NCI-H2196 (cell line): ENCODE data around the gene CEP55.
"Not testable (repeated sequence)": the region's sequence is repeated elsewhere in the genome, so short reads cannot be mapped to it uniquely, and the experiment has no call there.

Experiments
- DNase-seq: peaks from one replicate; lab custom pipeline; 2025; ENCODE audit not compliant: unreplicated experiment; lab: John Stamatoyannopoulos, UW

CEP55 gene

GRCh38 chr10:93496322-93497041 is at the start of gene CEP55:
TSS of gene CEP55 (plus strand) at chr10:93496612. CDS start at chr10:93500052, 3,440 bp downstream.
- DNase-seq = peak; percentile 84

DNA sequence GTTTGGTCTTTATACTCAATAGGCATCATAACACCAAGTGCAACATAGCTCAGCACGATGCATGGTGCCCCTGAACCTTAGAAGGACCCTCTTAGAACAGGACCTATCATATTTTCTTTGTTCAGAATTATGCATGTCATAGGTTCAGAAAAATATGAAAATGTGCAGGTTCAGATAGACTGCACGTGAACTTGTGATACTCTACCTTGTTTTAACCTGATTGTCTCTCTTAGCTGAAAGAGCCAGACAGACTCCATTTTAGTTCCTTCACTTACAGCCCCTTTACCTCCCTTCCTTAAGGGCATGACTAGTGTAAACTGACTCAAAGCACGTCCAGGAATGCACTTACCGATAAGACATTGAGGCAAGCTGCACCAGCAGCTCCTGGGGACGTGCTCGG is 49.4 kb upstream of the CEP55 start:
- no peak for DNase-seq

GRCh38 chr10:93447970-93448369 is 48.4 kb upstream of the CEP55 start:
- no peak for DNase-seq

GRCh38 chr10:93451244-93451947 is 45.0 kb upstream of the CEP55 start:
- no peak for DNase-seq

DNA sequence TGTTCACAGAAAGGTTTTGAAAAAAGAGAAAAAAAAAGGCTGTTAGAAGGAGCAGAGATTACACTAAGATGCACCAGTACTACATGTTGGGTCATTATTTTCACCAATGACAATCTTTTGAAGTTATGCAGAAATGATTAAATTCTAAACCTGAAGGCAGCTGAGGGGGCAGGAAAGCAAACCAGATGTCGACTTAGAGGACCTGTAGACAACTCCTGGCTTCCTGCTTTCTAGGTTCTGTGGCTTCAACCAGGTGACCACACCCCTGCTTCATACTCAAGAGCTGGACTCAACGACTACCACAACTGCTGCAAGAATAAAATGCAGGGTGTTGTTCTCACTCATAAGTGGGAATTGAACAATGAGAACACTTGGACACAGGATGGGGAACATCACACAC is 44.3 kb upstream of the CEP55 start:
- DNase-seq = no peak

DNA sequence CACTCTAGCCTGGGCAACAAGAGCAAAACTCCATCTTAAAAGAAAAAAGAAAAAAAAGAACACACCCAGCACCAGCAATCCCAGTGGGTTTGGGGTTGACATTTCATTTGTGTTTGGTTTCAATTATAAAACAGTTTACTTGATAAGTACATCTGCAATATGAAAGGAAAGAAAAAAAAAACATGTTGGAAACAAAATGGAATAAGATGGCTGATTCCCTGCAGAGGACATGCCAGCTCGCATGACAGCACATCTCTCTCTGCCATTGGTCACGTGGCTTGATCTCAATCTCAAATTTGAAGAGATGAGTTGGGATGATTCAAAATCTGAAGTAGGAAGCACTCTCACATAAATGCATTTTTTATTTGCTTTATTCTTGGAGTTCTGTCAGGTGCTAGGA is 42.3 kb upstream of the CEP55 start:
- DNase-seq = no peak

GRCh38 chr10:93454736-93455135 is 41.7 kb upstream of the CEP55 start:
- DNase-seq = no peak

DNA sequence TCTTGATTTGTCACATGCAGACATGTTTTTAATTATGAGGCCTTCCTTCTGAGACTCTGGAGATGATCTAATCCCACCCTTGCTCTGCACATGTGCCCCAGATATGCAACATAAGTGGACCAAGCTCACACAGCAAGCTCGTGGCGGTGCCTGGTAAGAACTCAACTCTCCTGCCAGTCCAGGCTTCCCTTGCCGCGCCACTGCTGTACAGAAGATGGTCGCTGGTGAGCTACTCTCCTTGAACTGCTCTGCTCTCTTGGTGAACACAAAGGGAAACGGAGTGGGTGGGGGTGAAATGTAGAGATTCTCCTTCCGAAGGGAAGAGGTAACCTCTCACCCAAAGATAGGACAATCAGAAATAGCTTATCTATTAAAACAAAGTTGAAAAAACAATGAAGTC is 39.9 kb upstream of the CEP55 start:
- DNase-seq = no peak

DNA sequence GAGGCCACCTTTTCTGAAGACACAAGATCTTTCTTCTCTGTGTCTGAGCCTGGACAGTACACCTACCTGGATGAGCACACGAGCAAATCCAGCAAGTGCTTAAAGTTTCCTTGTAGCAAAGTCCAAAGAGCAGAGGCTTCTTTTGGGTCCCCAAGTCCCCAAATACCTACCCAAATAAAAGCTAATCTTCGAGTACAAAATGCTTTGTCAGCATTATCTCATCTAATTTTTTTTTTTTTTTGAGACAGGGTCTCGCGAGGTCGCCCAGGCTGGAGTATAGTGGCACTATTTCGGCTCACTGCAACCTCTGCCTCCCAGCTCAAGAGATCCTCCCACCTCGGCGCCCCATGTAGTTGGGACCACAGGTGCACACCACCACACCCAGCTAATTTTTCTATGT is 38.9 kb upstream of the CEP55 start:
- DNase-seq = no peak

- DNase-seq = no peak
Measured at GRCh38 chr10:93458821-93459257, 37.6 kb upstream of the CEP55 start.

DNA sequence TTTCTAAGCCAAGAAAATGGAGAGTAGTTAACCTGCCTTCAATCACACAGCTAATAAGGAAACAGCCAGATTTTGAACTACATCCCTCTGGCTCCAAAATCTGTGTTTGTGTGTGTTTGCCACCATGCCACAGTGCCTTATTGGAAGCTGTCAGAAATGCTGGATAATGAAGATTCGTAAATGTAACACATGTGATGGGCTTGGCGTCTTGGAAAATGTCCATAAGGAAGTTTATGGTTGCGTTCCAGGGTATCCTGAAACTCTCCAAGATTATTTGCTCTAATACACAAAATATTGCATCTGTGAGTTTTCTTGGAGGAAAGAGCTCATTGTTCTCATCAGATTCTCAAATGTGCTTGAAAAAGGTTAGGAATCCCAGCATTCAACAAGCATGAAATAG is 36.9 kb upstream of the CEP55 start:
- DNase-seq = no peak

DNA sequence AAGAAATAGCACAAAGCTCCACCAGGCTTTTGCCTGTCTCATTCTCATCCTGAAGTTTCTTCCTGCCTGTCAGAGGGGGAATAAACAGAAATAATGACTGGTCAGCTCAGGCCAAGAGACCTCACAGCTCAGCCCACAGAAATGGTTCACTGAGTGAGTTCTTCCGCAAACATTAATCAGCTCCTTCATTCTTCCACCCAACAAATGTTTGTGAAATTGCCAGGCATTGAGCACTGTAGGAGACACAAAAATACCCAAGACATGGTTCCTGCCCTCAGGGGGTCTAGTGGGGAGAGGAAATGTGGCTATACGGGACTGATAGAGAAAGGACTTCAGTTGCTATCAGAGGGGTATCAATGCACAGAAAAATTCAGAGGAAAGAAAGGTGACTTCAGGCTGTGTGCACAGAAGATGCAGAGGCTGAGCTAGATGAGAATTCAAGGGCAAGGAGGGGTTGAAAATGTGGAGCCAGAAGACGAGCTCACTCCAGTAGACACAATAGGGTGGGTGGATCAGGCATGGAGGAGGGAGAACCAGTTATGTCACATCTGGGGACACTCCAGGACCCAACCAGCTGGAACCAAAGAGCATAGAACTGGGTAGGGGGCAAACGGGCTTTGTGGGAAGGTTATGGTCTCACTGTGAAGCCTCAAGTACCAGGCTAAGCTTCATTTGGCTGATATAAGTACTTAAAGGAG is 35.2 kb upstream of the CEP55 start:
- peak; percentile 50 for DNase-seq

DNA sequence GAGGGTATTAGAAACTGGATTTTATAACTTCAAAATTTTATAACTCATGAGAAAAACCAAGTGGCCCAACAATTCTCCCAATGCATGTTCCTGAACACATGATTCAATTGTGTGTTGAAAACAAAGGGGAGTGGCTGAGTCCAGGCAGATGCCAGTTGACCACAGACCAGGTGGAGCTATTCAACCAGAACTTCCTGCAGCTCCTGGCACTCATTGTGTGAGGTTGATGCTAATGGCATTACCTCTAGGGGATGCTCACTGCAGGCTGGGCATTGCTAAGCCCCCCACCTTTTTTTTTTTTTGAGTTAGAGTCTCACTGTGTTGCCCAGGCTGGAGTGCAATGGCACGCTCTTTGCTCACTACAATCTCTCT is 34.6 kb upstream of the CEP55 start:
- peak; percentile 58 for DNase-seq

DNA sequence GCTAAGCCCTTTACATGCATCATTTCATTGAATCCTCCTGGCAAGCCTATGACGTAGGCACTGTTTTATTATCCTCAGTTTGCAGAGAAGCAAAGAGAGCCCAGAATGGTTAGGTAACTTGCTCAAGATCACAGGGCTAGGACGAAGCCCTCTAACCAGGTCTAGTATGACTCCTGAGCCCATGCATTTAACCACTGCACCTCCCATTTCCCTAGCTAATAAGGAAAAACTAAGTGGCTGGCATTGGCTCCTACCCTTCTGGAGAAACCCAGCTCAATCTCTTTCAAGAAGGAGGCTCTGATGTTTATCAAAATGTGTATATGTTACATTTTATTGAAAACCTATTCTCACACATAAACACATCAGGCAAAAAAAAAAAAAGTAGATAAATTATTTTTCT is 34.0 kb upstream of the CEP55 start:
- DNase-seq = no peak

DNA sequence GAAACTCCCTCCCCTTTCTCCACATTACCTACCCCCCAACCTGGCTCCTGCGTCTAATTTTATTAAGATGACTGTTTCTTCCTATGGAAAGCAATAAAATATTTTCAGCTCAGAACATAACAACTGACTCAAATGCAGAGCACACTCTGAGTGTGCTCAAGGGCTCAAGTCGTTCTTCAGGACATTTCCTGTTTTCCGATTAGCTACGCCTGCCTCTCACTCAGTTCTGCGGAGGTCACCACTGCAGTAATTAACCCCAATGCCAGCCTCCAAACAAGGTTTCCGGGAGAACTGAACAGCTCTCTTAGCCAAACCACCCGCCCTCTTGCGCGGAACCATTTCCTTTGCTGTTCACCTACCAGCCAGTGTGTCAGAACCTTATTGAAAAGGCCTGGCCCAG is 33.5 kb upstream of the CEP55 start:
- DNase-seq = no peak

DNA sequence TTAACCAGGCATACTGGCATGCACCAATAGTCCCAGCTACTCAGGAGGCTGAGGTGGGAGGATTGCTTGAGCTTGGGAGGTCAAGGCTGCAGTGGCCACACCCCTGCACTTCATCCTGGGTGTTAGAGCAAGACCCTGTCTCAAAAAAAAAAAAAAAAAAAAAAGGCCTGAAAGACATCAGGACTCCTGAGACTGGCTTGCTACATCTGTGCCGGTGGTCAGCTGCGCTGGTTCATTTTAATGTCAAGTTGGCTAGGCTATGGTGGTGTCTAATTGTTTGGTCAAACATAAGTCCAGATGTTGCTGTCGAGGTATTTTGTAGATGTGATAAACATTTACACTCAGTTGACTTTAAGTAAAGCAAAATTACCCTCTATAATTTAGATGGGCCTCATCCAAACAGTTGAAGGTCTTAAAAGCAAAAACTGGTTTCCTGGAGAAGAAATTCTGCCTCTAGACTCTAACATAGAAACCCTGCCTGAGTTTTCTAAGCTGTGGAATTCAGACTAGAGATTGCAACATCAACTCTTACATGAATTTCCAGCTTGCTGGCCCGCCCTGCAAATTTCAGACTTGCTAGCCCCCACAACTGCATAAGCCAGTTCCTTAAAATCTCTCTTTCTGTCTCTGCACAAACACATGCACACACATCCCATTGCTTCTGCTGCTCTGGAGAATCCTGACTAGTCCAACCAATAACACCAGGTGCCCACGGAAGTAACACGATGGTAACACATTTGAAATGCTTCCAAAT is 32.5 kb upstream of the CEP55 start:
- no peak for DNase-seq

DNA sequence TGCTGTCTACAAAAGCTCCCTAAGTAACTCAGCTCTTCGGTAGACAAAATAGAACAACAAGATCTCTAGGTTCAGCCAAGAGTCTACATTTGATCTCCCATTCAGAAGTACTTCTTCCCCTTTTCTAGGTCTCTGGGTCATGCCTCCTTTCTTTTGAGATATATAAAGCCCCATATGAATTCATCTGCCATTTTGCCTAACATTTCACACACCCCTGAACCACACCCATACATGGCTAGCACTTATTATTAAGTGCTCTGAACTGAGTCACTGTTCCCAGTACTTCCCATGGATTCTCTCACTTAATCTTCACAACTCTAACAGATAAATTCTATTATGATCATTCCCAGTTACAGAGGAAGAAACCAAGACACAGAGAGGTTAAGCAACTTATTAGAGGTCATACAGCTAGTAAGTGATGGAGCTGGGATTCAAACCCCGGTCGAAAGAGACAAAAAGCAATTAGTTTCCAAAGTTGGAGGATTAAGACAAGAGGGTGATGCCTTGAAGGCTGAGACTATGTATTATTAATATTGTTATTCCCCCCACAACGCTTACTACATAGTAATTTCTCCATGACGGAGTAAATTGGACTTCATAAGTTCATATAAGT is 31.5 kb upstream of the CEP55 start:
- DNase-seq = no peak

GRCh38 chr10:93465806-93466675 is 30.4 kb upstream of the CEP55 start:
- DNase-seq = peak; percentile 60

GRCh38 chr10:93467635-93468034 is 28.8 kb upstream of the CEP55 start:
- not testable (repeated sequence) for DNase-seq
